GM10266 (cell line): ENCODE results near the gene DOCK7.
"Not testable (repeated sequence)": the region's sequence is repeated elsewhere in the genome, so short reads cannot be mapped to it uniquely, and the experiment has no call there.

ENCODE experiments used
- DNase-seq: peaks from one replicate; pipeline ENCODE4 v3.0.0; 2012; ENCODE audit errors: extremely low spot score
- CTCF ChIP-seq: IDR thresholded peaks from 2 replicates; pipeline ENCODE4 v1.5.1; 2012; ENCODE audit warnings: mild to moderate bottlenecking, low read depth; ENCODE audit not compliant: control insufficient read depth, insufficient read depth; ENCODE audit errors: missing control alignments

Gene DOCK7

GRCh38 chr1:62688687-62689085 lies 500 bp upstream of the DOCK7 start:
- no peak for TF ChIP-seq CTCF
- DNase-seq: no peak

- TF ChIP-seq CTCF: no peak
- peak; percentile 56 for DNase-seq
These were observed 724 bp downstream of the DOCK7 start for GRCh38 chr1:62687421-62687902.

GRCh38 chr1:62686822-62687221 lies 1.4 kb downstream of the DOCK7 start:
- no peak for DNase-seq
- no peak for TF ChIP-seq CTCF

GRCh38 chr1:62685431-62685859 lies 2.7 kb downstream of the DOCK7 start:
- no peak for DNase-seq
- no peak for TF ChIP-seq CTCF

GRCh38 chr1:62682531-62682930 lies 5.7 kb downstream of the DOCK7 start:
- no peak for DNase-seq
- no peak for TF ChIP-seq CTCF

- DNase-seq: not testable (repeated sequence)
These were observed 7.2 kb downstream of the DOCK7 start for GRCh38 chr1:62680992-62681391.

GRCh38 chr1:62677822-62678221 lies 10.4 kb downstream of the DOCK7 start:
- DNase-seq: not testable (repeated sequence)

GRCh38 chr1:62676611-62677356 lies 11.4 kb downstream of the DOCK7 start:
- no peak for DNase-seq
- TF ChIP-seq CTCF: no peak
